ENCODE results near the gene SCMH1.

Gene SCMH1

DNA sequence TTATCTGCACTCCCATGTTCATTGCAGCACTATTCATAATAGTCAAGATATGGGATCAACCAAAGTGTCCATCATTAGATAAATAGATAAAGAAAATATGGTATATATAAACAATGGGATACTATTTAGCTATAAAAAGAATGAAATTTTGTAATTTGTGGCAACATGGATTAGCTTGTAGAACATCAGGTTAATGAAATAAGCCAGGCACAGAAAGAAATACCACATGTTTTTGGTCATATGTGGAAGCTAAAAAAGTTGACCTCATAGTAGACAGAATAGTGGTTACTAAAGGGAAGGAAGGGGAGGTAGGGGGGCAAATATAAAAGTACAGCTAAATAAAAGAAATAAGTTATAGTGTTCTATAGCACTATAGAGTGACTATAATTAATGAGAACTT lies 68.5 kb downstream of the SCMH1 start:
- H3K36me3 ChIP-seq (ENCODE audit: insufficient read depth, low read length) = peaks cover 6% of the 10 kb centered on the region
- peaks cover 24% of the 10 kb centered on the region for H3K9me3 ChIP-seq (ENCODE audit: low read length)
- H2AFZ ChIP-seq (ENCODE audit: low read depth, low read length) = no peak overlapping the region
- H3K27me3 ChIP-seq (ENCODE audit: insufficient read depth, low read length) = no peaks in the 10 kb centered on the region
- no peak overlapping the region for H3K4me3 ChIP-seq (ENCODE audit: low read length)
- no peaks in the 10 kb centered on the region for H3K4me1 ChIP-seq (ENCODE audit: insufficient read depth, low read length)

DNA sequence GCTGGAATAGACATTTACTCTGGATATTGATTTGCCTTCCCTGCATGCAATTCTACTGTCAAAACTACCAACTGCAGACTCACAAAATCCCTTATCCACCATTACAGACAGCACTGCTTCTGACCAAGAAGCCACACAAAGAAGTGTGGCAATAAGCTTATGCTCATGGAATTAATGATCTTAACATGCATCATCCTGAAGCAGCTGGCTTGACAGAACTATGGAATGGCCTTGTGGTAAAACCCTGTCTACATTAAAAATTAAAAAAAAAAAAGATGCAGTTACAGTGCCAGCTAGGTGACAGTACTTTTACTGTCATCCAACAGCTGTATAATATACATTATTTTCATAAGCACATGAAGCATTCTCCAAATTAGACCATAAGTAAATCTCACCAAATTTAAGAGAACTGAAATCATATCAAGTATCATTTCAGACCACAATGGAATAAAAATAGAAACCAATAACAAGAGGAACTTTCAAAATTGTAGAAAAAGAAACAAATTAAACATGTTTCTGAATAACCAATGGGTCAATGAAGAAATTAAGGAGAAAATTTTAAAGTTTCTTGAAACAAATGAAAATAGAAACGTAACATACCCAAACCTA lies 70.7 kb downstream of the SCMH1 start:
- Histone ChIP-seq H2AFZ (ENCODE audit: low read depth, low read length) (no peak overlapping the region), H3K4me1 (ENCODE audit: insufficient read depth, low read length) (no peaks in the 10 kb centered on the region), H3K9me3 (ENCODE audit: low read length) (peaks cover 28% of the 10 kb centered on the region), H3K4me3 (ENCODE audit: low read length) (no peak overlapping the region), H3K27me3 (ENCODE audit: insufficient read depth, low read length) (no peaks in the 10 kb centered on the region), H3K36me3 (ENCODE audit: insufficient read depth, low read length) (peaks cover 6% of the 10 kb centered on the region)

DNA sequence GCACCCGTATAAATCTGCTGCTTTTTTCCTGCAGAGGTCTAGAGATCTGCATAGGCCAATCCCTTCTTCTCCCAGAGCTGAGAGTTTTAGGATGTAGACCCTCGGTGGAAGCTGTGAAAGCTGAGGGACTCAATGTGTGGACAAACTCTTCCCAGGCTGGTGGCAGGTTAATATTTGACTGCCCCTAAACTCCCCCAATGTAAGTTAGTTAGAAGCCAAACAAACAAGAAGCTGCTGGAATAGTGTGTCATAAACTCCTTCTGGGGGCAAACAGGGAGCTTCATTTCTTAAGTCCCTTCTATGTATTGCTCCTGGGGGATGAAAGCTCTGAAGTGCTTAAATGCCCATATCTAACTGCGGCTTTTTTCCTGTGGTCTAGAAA lies 72.3 kb downstream of the SCMH1 start:
- Histone ChIP-seq H3K4me3 (ENCODE audit: low read length) (no peak overlapping the region), H3K9me3 (ENCODE audit: low read length) (peaks cover 20% of the 10 kb centered on the region), H3K27me3 (ENCODE audit: insufficient read depth, low read length) (no peaks in the 10 kb centered on the region), H3K4me1 (ENCODE audit: insufficient read depth, low read length) (no peaks in the 10 kb centered on the region), H2AFZ (ENCODE audit: low read depth, low read length) (no peak overlapping the region), H3K36me3 (ENCODE audit: insufficient read depth, low read length) (peaks cover 6% of the 10 kb centered on the region)

DNA sequence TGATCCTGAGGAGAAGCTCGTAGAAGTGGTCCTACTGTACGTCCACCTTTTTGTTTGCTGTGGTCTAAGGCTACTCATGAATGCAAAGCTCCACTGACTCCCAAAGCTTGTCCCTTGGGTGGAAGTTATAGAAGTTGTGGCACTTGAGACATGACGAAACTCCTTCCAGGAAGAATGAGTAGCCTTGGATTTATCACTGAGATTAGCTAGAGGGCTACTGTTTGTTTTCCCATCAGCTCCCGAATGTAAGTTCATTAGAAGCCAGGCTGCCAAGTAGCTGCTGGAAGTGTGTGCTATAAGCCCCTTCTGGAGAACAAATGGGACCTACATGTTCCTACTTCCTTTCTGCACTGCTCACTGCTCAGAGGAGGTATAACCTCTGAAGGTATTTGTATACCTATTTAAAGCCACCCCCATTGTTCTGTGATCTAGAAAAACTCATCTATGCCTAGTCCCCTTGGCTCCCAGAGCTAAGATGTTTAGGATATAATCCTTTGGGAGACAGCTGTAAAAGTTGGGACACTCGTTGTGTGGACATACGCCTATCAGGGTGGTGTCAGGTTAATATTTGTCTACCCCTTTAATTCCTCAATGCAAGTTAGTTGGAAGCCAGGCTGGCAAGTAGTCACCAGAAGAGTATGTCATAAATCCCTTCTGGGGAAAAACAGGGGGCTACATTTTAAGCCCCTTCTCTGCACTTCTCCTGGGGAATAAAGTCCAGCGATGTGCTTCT lies 72.9 kb downstream of the SCMH1 start:
- no peaks in the 10 kb centered on the region for H3K27me3 ChIP-seq (ENCODE audit: insufficient read depth, low read length)
- no peak overlapping the region for H2AFZ ChIP-seq (ENCODE audit: low read depth, low read length)
- peaks cover 19% of the 10 kb centered on the region for H3K9me3 ChIP-seq (ENCODE audit: low read length)
- H3K36me3 ChIP-seq (ENCODE audit: insufficient read depth, low read length) = peaks cover 3% of the 10 kb centered on the region
- no peak overlapping the region for H3K4me3 ChIP-seq (ENCODE audit: low read length)
- no peaks in the 10 kb centered on the region for H3K4me1 ChIP-seq (ENCODE audit: insufficient read depth, low read length)

DNA sequence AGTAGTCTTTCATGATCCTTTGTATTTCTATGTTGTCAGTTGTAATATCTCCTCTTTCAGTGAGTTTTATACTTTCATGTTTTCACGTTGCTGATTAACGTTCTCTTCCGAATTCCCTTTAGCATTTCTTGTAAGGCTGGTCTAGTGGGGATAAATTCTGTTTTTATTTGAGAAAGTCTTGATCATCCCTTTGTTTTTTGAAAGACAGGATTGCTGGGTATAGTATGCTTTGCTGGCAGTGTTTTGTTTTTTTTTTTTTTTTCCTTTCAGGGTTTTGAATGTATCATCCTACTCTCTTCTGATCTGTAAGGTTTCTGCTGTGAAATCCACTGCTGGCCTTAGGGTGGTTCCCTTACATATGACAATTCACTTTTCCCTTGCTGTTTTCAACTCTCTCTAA lies 74.4 kb downstream of the SCMH1 start:
- Histone ChIP-seq H3K4me3 (ENCODE audit: low read length) (no peak overlapping the region), H3K9me3 (ENCODE audit: low read length) (peaks cover 20% of the 10 kb centered on the region), H3K36me3 (ENCODE audit: insufficient read depth, low read length) (peaks cover 4% of the 10 kb centered on the region), H3K4me1 (ENCODE audit: insufficient read depth, low read length) (no peaks in the 10 kb centered on the region), H3K27me3 (ENCODE audit: insufficient read depth, low read length) (no peaks in the 10 kb centered on the region), H2AFZ (ENCODE audit: low read depth, low read length) (no peak overlapping the region)

DNA sequence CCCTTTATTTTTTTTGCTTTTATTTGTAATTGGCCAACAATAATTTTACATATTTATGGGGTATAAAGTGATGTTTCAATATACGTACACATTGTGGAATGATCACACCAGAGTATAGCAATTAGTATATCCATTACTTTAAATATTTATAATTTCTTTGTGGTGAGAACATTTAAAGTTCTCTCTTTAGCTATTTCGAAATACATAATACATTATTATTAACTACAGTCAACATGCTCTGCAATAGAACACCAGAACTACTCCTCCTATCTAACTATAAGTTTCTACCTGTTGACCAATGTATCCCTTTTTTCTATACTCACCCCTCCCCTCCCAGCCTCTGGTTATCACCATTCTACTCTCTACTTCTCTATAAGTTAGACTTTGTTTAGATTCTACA lies 77.4 kb downstream of the SCMH1 start:
- Histone ChIP-seq H3K4me1 (ENCODE audit: insufficient read depth, low read length) (no peaks in the 10 kb centered on the region), H3K9me3 (ENCODE audit: low read length) (peaks cover 11% of the 10 kb centered on the region), H3K36me3 (ENCODE audit: insufficient read depth, low read length) (peaks cover 13% of the 10 kb centered on the region), H3K4me3 (ENCODE audit: low read length) (no peak overlapping the region), H3K27me3 (ENCODE audit: insufficient read depth, low read length) (no peaks in the 10 kb centered on the region), H2AFZ (ENCODE audit: low read depth, low read length) (no peak overlapping the region)

DNA sequence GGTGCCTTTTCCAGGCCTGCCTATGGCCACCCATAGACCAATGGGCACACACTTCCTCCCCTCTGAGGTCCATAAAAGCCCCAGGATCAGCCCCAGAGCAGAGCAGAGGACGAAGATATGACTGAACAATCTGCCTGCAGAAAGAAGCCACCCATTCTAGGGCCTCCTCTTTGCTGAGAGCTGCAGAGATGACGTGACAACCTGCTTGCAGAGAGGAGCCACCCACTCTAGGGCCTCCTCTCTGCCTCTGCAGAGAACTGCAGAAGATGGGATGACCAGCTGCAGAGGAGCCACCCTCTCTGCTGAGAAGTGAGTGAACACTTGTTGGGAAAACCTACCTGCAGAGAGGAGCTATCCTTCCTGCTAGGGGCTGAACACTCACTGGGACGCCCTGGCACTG lies 79.7 kb downstream of the SCMH1 start:
- no peak overlapping the region for H2AFZ ChIP-seq (ENCODE audit: low read depth, low read length)
- H3K4me1 ChIP-seq (ENCODE audit: insufficient read depth, low read length) = no peaks in the 10 kb centered on the region
- H3K27me3 ChIP-seq (ENCODE audit: insufficient read depth, low read length) = no peaks in the 10 kb centered on the region
- no peak overlapping the region for H3K4me3 ChIP-seq (ENCODE audit: low read length)
- peaks cover 2% of the 10 kb centered on the region for H3K9me3 ChIP-seq (ENCODE audit: low read length)
- peaks cover 13% of the 10 kb centered on the region for H3K36me3 ChIP-seq (ENCODE audit: insufficient read depth, low read length)

DNA sequence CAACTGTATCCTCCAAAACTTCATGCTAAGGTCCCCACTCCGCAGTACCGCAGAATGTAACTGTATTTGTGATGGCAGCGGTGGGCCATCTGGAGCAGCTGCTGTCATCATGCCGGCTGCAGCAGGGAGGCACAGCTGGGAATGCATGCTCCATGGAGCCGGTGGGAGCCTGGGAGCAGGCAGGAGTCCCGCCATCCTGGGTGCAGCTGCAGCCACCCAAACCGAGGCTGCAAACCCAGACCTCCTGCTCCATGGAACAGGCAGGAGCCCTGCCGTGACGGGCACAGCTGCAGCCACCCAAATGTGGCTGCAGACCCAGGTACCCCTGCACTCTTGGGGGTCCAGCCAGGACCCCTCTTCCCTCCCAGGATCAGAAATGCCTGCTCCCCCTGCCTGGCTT lies 80.3 kb downstream of the SCMH1 start:
- H2AFZ ChIP-seq (ENCODE audit: low read depth, low read length) = no peak overlapping the region
- H3K27me3 ChIP-seq (ENCODE audit: insufficient read depth, low read length) = no peaks in the 10 kb centered on the region
- H3K9me3 ChIP-seq (ENCODE audit: low read length) = peaks cover 2% of the 10 kb centered on the region
- no peak overlapping the region for H3K4me3 ChIP-seq (ENCODE audit: low read length)
- no peaks in the 10 kb centered on the region for H3K4me1 ChIP-seq (ENCODE audit: insufficient read depth, low read length)
- peaks cover 13% of the 10 kb centered on the region for H3K36me3 ChIP-seq (ENCODE audit: insufficient read depth, low read length)

DNA sequence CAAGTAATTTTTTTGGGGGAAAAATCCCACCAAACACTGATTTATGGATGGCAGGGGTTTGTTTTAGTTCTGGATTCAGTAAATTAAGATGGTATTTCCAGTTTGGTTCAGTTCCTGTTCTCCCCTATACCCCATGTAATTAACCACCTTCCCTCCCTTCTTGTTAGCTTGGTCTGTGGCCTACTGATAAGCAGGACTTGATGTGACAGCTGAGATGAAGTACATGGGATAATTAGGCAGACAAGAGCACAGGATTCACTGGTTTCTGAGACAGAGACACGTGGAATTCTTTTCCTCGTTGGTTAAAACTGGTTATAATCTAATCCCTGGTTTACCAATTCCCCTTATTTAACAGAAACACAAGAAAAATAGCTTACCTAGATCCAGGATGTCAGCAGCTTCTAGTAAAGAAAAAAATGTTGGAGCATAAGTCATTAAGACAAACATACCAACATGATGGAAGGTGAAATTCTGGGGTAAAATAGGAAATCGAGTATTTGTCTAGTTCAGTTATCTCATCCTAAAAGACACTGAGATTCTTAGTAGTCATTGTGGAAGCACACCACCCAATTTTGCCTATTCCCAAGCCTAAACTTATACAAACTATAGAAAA lies 81.5 kb downstream of the SCMH1 start:
- Histone ChIP-seq H2AFZ (ENCODE audit: low read depth, low read length) (no peak overlapping the region), H3K27me3 (ENCODE audit: insufficient read depth, low read length) (no peaks in the 10 kb centered on the region), H3K4me1 (ENCODE audit: insufficient read depth, low read length) (no peaks in the 10 kb centered on the region), H3K36me3 (ENCODE audit: insufficient read depth, low read length) (peaks cover 16% of the 10 kb centered on the region), H3K4me3 (ENCODE audit: low read length) (no peak overlapping the region), H3K9me3 (ENCODE audit: low read length) (peaks cover 2% of the 10 kb centered on the region)

DNA sequence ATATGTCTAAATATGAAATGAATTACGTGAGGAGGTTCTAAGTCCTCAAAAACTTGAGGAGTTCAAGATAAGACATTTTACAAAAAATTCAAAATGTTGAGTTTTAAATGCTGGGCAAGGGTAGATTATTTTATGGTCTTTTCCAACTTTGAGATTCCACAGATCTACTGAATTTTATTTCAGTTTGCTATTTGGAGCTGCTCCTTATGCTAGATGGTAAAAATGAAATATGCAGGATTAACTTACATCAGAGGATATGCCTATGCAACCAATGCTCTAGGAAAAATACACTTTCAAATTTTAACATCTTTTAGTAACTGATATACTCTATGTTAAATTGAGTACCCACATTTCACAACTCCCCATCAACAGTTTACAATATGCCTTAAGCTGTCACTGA lies 83.1 kb downstream of the SCMH1 start:
- no peak overlapping the region for H2AFZ ChIP-seq (ENCODE audit: low read depth, low read length)
- H3K4me3 ChIP-seq (ENCODE audit: low read length) = no peak overlapping the region
- H3K4me1 ChIP-seq (ENCODE audit: insufficient read depth, low read length) = no peaks in the 10 kb centered on the region
- peaks cover 19% of the 10 kb centered on the region for H3K36me3 ChIP-seq (ENCODE audit: insufficient read depth, low read length)
- no peaks in the 10 kb centered on the region for H3K27me3 ChIP-seq (ENCODE audit: insufficient read depth, low read length)
- H3K9me3 ChIP-seq (ENCODE audit: low read length) = peaks cover 2% of the 10 kb centered on the region

DNA sequence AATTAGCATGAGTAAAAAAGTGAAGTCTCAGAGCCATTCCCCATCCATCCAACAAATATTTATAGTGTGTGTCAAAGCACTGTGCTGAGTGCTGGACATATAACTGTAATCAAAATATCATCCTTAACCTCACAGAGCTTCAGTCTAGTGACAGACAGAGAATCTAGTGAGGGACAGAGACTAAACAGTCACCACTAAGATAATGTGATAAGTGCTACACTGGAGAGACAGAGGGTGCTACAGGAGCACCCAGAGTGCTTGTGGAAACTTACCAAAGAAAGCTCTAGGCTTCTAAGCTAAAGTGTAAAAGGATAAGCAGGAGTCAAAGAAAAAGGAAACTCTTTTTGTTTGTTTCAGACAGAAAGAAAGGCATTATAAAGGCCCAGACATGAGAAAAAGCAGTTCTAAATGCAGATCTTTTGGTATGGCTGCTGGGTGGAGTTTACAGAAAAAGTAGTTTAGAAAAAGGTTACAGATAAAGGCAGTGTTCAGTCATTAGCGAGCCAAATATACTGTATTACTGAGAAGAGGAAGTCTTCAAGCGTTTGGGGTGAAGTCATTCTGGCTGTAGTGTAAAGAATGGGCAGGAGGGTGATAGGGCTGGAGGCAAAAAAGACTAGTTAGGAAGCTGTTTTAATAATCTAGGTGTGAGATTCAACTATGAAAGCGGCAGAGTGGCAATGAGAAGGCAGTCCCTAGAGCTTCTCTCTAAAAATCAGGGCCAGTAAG lies 83.8 kb downstream of the SCMH1 start:
- Histone ChIP-seq H2AFZ (ENCODE audit: low read depth, low read length) (no peak overlapping the region), H3K4me3 (ENCODE audit: low read length) (no peak overlapping the region), H3K36me3 (ENCODE audit: insufficient read depth, low read length) (peaks cover 19% of the 10 kb centered on the region)

DNA sequence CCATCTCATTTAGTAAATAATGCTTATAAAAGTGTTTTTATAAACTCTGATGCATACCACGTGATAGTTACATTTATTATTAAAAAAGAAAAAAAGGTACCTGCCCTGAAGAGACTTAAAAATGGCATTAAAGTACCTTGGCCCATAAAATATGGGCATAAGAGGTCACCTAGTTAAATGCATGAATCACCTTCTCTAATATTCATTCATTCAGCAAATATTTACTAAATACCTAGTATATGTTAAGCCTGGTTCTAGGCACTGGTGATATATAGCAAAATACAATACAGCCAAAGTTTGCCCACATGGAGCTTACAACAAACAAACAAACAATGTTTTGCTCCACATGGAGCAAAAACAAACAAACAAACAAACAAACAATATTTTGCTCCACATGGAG lies 87.0 kb downstream of the SCMH1 start:
- peaks cover 23% of the 10 kb centered on the region for H3K36me3 ChIP-seq (ENCODE audit: insufficient read depth, low read length)
- no peak overlapping the region for H2AFZ ChIP-seq (ENCODE audit: low read depth, low read length)
- H3K4me3 ChIP-seq (ENCODE audit: low read length) = no peak overlapping the region
- H3K4me1 ChIP-seq (ENCODE audit: insufficient read depth, low read length) = no peaks in the 10 kb centered on the region
- H3K9me3 ChIP-seq (ENCODE audit: low read length) = no peaks in the 10 kb centered on the region
- H3K27me3 ChIP-seq (ENCODE audit: insufficient read depth, low read length) = no peaks in the 10 kb centered on the region

More for the DNA sequence above, 83.8 kb downstream of the SCMH1 start:
- H3K27me3 ChIP-seq (ENCODE audit: insufficient read depth, low read length) = no peaks in the 10 kb centered on the region
- peaks cover 2% of the 10 kb centered on the region for H3K9me3 ChIP-seq (ENCODE audit: low read length)
- no peaks in the 10 kb centered on the region for H3K4me1 ChIP-seq (ENCODE audit: insufficient read depth, low read length)

DNA sequence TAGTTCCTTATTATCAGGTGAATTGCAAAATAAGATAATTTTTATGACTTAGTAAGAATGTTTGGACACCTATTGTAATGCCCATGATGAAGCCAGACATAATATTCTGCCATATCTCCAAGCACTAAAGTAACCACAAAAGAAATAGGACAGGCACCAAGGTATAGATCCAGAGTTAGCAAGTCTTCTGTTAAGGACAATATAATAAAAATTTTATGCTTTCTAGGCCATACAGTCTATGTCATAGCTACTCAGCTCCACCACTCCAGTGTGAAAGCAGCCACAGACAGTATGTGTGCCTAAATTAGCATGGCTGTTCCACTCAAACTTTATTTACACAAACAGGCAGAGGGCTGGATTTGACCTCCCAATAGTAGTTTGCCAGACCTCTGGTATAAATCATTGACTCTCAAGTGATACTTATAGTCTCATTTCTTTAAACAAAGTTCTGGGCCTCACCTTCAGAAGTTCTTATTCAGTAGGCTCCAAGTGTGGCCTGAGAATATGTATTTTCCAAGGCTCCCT lies 88.3 kb downstream of the SCMH1 start:
- Histone ChIP-seq H3K36me3 (ENCODE audit: insufficient read depth, low read length) (peaks cover 27% of the 10 kb centered on the region), H3K4me1 (ENCODE audit: insufficient read depth, low read length) (no peaks in the 10 kb centered on the region), H3K27me3 (ENCODE audit: insufficient read depth, low read length) (no peaks in the 10 kb centered on the region), H2AFZ (ENCODE audit: low read depth, low read length) (no peak overlapping the region), H3K4me3 (ENCODE audit: low read length) (no peak overlapping the region), H3K9me3 (ENCODE audit: low read length) (peaks cover 5% of the 10 kb centered on the region)
